Measurements from ENCODE around the gene ADCYAP1.

ADCYAP1 gene

GRCh38 chr18:910247-910646, 5.6 kb downstream of the ADCYAP1 start:
- DNase-seq (ENCODE audit: low spot score), result no peak

- DNase-seq (ENCODE audit: low spot score), result no peak
Measured at GRCh38 chr18:911025-911424, 6.4 kb downstream of the ADCYAP1 start.

DNA sequence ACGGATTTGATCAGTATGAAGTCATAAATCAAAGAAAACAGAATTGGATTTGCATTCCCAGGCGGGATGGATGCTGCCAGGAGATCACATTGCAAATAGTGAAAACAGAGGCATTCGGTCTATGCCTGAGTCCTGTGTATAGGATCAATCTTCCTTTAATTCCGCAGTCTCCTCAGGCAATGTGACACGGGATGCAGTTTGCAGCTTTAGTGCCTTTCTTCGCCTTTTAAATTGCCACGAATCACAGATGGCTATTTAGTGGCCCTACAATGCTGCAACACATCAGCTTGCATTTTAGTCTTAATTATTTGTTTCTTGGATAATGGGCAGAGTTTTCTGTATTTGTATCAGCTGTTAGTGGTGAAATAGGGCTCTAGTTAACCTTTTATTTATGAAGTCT, 6.8 kb downstream of the ADCYAP1 start:
- DNase-seq (ENCODE audit: low spot score), result no peak

DNA sequence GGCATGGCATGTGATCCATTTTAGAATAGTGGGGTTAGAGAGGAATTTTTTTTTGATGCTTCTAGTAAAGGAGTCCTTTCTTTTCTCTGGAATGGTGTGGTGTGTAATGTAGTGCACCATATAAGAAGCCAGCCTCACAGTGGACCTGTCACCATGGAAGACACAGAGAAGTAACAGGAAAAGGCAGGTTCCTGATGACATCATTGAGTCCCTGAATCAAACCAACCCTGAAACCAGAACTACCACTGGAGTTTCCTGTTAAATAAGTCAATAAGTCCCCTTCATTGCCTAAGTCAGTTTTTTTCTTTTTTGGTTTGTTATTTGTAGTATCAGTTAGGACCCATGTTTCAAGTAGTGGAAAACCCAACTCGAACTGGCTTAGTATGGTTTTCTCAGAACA, 11.9 kb downstream of the ADCYAP1 start:
- DNase-seq (ENCODE audit: low spot score), result no peak

- DNase-seq (ENCODE audit: low spot score), result no peak
Measured at GRCh38 chr18:919078-919477, 14.4 kb downstream of the ADCYAP1 start.

DNA sequence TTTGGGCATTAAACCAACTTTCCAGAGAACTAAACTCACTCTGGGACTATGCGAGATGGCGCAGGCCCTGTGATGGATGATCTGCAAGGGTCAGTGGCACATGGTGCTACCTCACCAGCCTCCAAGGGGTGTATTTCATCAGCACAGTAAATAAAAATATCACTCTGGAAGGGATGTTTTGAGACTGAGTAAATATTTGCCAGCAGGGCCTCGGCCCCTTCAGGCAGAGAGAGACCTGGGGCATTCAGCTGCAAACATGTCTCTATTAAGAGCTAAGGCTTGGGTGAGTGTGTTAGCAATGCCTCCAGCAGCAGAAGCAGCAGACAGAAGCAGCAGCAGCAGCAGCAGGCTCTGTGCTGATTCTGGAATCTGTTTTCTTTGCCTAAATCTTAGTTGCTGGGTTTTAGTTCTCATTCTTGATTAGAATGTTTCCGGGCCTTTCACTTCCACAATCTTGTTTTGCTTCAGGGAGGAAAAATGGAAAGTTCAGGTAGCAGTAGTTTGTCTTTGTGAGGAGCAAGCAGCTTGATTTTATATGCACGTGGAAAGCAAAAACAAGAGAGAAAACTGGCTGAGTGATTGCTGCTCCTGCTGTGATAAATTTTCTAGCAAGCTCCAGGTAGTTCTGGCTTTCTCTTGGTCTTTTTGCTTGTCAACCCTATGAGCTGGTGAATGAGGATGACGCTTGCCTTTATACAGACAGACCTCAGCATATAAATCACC, 18.6 kb downstream of the ADCYAP1 start:
- no peak for DNase-seq (ENCODE audit: low spot score)

- no peak for DNase-seq (ENCODE audit: low spot score)
Measured at GRCh38 chr18:924987-925386, 20.3 kb downstream of the ADCYAP1 start.

GRCh38 chr18:926946-927345, 22.3 kb downstream of the ADCYAP1 start:
- DNase-seq (ENCODE audit: low spot score), result no peak

- no peak for DNase-seq (ENCODE audit: low spot score)
Measured at GRCh38 chr18:933082-933481, 28.4 kb downstream of the ADCYAP1 start.

DNA sequence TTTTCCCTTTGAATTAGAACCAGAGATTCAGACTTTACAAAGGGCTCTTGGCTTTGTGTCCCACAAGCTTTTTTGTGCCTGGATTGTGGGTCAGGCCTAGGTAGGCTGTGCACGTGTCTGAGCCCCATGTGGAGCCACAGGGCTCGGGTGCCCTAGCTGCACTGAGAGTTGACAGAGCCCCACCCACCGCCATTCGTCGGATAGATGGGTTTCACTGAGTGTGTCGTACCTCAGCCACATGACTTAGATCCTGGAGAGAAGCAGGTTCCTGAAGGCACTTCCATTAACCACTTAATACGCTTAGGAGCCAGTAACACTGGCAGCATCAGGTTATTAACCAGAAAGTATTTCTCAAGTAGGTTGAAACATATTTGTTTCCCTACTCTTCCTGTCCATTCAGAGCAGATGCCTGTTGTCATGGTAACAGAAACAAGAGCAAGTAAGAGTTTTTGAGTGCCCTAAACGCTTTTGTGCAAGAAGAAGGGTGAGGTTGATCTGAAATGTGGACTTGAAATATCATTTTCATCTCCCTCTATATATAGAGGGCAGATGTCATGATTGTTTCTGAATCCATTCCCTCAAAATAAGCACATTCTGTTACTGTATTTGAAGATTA, 30.0 kb downstream of the ADCYAP1 start:
- no peak for DNase-seq (ENCODE audit: low spot score)

DNA sequence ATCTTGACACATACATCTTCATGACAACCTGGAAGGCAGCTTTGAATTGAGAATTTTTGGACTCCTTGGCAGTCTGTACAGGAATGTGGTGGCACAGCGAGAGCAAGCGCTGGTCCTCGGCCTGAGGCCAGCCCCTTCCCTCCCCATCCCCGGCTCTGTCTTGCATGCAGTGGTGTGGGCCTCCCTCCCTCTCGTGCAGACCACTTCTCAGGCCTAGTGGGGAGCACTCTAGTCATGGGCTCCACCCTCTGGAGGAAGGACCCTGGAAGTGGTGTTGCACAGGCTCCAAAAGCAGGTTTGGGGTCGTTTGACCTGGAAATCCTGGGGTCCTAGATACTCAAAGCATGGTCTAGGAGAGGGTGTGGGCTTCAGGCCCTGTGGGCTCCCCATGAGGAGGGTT, 32.3 kb downstream of the ADCYAP1 start:
- no peak for DNase-seq (ENCODE audit: low spot score)

- DNase-seq (ENCODE audit: low spot score), result no peak
Measured at GRCh38 chr18:939166-939565, 34.5 kb downstream of the ADCYAP1 start.

DNA sequence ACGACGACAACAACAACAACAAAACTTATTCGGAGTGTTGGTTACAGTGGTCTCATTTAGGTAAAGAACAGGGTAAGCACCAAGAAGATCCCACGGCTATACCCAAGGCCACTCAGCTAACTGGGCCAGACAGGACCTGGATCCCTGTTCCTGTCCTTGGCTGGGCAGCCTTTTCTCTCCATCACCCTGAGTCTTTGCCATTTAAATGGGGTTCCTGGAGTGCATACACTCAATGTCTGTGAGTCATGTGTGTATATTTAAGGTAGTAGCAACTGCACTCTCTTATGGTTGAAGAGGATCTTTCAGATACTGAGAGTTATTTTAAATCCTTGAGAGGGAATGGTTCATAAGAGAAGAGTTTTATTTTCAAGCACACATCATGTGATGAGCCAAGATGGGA, 35.3 kb downstream of the ADCYAP1 start:
- DNase-seq (ENCODE audit: low spot score), result no peak

DNA sequence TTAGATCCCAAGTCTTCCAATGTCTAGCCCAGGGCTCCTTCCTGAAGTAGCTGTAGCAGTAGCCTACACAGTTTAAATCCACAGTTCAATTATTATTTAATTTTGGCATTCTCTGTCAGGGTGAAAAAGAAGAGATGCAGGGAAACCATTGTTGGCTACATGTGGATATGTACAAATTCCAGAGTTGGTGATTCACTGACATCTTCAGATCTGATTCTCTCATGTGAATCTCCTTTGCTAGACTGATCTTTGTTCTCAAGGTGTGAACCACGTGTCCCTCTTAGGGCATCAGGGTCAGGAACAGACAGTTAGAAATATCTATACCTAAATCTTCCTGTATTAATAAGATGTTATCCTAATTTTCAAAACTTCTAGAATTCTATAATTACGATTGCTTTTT, 36.7 kb downstream of the ADCYAP1 start:
- DNase-seq (ENCODE audit: low spot score), result no peak

GRCh38 chr18:944440-944839, 39.8 kb downstream of the ADCYAP1 start:
- no peak for DNase-seq (ENCODE audit: low spot score)

GRCh38 chr18:949724-950631, 45.3 kb downstream of the ADCYAP1 start:
- no peak for DNase-seq (ENCODE audit: low spot score)

GRCh38 chr18:950882-951495, 46.3 kb downstream of the ADCYAP1 start:
- no peak for DNase-seq (ENCODE audit: low spot score)

DNA sequence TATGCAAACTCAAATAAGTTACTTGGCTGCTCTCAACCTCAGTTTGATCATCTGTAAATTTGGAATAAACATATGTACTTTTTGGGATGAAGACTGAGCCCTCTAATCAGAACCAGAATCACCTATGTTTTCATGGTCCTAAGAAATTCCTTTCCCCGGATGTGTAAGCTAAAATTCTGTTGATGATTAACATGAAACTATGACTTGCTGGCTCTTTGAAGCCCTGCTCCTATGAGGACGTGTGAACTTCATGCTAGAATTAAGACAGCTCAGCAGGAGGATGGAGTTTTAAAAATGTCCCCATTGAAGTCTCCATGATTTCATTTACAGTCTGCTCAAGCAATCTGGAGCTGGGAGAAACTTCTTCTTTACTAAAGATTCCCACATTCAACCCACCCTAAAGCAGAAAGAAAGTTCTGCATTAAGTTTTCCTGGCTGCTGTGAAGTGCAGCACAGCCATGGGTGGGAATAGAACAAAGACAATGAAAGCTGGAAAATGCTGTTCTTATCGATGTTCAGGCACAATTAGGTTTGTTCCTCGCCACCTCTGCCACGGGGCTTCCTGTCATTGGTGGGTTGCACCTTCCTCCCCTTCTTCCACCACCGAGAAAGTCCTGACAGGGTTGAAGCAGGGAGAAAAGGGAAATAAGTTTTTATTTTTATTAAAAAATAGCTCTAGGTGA, 50.9 kb downstream of the ADCYAP1 start:
- DNase-seq (ENCODE audit: low spot score), result no peak

DNA sequence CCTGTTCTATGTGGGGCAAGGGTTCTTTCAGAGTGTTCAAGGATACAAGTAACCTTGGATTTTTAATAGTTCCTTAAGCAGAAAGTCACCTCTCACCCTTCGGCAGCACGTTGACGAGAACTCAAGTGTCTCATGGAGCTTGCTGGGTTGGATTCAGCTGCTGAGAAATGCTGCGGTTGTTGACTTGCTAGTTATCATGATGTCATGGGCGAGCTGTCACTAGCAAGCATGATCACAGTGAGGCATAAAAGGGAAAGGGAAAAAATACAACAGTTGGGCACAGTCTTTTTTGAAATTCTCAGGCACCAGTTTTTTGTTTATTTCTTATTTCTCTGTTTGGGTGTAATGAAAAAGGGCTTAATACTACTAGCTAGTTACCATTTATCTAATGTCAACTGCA, 53.2 kb downstream of the ADCYAP1 start:
- no peak for DNase-seq (ENCODE audit: low spot score)

DNA sequence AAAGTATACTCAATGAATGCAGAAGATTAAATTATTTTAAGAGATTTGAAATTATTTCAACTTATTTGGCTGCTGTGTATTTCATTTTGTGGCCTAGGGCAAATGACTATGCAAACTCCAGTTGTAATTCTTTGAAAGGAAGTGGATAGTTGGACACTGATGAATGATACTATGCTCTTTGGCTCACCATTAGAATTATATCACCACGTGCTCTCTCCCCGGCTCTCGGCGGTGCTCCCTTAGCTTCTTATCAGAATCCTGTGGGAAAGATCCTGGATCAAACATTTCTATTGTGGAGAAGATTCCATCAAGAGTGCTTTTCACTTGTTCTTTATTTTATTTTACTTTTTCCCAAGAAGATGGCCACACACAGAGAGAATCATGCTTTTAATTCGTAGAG, 55.2 kb downstream of the ADCYAP1 start:
- no peak for DNase-seq (ENCODE audit: low spot score)

Measured in germinal center (tissue), 1 donor.